HG02973 (cell line): ENCODE results near the gene ARID5B.

ENCODE experiments used
- ATAC-seq: cut with Tn5 transposase; IDR thresholded peaks from one replicate; pipeline ENCODE4 v1.9.1; 2021; ENCODE audit warnings: moderate library complexity; ENCODE audit not compliant: unreplicated experiment

Gene ARID5B

DNA sequence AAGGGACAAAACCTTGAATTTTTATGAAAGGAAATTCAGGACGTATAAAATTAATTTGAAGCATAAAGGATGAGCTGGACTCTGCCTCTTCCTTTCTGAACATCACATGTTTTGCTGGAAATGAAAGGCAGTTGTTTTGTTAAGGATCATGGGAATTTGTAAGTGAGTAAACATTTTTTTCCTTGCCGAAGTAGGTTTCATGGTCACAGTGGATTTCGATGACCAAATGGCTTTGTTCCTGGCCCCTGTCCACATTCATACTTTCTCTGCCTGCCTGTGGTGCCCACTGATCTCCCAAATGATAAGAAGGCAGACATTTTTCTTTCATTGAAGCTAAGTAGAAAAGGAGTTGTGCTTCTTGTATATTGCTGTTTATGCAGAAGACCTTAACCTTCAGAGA lies 104.2 kb downstream of the ARID5B start:
- ATAC-seq = no peak

DNA sequence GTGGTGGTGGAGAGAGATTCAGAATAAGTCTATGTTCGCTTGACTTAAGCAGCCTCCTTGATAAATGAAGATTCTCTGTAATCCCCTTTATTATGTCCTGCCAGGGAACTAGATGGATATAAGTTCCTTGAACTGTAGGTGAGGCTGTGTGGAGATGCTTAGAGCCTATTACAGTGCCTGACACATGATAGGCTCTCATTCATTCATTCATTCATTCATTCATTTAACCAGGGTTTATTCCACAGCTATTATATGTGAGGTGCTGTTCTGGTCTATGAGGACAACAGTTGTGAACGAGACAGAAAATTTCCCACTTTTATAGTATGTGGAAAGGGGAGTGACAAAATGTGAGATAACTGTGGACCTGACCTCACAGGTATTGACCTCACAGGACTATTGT lies 105.6 kb downstream of the ARID5B start:
- ATAC-seq = no peak

DNA sequence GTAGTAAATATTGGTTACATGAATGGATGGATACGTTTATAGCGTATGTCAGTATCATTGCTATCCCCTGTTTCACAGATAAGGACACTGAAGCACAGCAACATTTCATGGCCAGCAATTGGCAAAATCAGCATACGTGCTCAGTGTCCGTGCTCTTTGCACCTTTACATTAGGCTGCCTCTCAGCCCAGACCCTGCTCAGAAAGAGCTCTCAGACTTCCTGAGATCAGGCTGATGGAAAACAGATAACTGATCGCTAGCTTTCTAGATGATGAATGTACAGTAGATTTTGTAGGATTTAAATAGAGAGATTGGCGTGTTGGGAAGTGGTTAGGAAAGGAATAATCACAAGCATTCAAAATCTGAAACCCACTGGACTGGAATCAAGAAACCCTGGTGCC lies 106.7 kb downstream of the ARID5B start:
- ATAC-seq = no peak

DNA sequence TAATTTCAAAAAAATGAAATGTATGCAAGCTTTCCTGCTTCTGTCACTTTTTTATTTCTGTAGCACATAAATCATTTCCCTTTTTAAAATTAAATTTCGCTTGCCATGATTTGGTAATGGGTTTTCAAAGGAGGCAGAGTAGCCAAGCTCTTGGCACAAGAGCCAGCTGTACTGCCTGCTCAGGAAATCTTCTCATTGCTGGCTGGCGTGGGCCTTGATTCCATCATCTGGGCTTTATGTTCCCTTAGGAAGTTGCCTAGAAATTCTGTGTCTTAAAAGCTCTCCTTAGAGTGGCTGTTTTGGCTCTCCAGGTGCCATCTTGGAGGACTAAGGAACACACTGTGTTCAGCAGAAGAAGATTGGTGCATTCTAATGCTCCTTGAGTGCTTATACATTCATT lies 107.4 kb downstream of the ARID5B start:
- no peak for ATAC-seq

DNA sequence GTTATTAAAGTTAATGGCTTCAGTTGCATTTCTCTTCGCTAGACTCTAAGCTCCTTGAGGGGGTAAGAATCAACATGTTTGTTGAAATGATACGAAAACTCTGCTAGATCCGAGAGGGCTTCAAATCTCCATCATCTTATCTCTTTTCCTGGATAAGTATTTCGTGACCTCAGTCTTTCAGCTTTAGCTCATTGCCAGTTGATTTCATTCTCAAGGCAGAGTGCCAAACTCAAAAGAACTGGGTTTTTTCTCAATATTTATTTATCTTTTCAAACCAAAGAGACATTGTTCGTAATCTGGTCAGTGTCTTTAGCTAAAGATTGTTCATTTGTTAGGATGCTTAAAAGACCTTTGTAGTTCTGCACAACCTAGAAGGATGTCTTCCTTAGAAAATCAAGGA lies 108.9 kb downstream of the ARID5B start:
- no peak for ATAC-seq

DNA sequence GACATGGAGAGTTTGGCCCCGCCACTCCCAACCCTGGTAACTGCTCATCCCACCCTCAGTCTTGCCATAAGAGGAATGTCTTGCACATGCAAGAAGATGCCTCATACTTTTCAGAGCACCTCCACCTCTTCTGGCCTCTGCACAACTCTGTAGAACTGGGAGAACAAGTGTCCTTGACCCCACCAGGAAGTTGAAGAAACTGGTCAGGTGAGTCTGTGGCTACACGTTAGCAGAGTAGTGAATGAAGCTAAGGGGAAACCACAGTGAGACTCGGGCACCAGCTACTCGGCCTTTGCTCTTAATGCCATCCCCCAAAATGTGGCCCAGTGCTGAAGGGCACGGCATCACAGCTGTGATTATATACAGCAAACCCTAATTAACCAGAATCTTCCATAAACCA lies 110.1 kb downstream of the ARID5B start:
- ATAC-seq = no peak

DNA sequence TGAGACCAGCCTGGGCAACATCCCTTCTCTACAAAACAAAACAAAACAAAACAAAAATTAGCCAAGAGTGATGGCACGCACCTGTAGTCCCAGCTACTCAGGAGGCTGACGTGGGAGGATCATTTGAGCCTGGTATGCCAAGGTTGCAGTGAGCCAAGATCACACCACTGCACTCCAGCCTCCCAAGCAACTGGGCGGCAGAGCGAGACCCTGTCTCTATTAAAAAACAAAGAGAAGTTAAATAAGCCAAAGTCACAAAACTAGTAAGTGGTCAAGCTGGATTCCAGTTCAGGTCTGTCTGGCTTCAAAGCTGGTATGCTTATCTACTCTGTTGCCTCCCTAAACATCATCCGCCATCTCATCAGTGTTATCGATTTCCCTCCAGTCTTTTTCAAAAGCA lies 110.8 kb downstream of the ARID5B start:
- no peak for ATAC-seq

DNA sequence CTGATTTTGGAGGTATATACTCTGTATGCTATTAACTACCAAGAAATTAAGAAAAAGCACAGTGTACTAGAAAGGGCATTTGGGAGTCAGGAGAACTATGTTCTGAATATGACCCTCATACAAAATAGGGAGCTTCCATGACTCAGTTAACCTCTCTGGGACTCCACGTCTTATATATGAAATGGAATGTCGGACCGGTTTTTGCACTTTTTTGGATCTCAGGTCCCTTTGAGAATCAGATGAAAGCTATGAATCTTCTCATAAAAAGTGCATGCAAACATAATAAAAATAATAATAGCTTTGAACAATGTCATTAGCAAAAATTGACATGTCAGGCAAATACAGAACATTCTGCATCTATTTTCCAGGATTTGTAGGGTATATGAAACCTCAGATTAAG lies 113.0 kb downstream of the ARID5B start:
- ATAC-seq = no peak

DNA sequence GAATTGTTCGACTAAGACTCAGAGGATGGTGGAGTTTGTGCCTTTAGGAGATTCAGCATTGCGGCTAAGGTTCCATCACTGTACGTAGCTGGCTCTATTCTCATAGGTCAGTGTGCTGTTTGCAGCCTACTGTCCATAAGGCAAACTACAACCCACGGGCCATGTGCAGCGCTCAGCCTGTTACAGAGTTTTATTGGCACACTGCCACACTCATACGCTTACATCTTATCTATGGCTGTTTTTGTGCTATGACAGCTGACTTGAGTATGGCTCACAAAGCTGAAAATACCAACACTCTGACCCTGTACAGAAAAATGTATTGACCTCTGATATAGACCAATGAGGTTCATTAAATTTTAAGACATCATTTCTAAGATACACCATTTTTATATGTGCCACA lies 114.5 kb downstream of the ARID5B start:
- ATAC-seq = no peak

DNA sequence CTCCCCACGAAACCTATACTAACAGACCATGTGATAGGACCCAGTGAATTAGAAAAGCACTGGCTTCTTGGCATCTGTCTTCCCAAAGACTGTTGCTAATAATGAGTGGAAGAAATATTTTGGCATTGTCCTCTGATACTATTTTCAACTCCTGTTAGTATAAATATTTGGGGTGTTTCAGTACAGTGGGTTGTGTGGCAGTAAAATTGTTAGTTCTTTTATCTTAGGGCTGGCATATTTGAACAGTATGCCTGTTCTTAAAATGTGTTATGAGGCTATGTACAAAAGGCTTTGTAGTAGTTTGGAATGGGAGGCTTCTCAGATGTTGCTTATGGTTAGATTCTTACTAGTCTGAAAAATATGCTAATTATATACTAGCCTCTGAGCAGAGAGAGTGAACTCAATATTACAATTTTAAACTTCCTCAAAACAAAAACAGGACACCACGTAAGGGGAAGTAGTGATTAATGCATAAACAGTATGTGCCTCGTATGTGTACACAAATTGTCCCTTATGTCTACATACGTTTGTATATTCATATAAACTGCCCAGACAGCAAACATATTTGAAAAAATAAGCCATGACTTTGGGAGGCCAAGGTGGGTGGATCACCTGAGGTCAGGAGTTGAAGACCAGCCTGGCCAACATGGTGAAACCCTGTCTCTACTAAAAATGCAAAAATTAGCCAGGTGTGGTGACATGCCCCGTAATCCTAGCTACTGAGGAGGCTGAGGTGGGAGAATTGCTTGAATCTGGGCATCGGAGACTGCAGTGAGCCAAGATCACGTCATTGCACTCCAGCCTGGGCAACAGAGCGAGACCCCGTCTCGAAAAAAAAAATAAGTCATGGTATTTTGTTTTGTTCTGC lies 115.4 kb downstream of the ARID5B start:
- ATAC-seq = peak; percentile 51

DNA sequence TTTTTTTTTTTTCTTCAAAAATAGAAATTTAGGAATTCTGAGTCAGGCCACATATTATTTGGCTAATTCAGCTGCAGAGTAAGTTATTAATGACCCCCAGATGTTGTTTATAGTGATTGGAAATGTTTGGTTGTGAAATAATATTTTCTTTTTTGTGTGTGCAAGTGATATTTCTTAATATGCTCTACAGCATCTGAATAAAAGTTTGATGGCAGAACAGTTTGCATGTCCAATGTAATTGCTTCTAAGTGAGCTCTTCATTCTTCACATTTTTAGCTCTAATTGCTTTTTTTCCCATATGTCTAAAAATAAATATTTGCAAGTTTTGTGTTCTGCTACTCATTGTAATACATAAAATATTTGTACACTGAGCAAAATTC lies 116.0 kb downstream of the ARID5B start:
- no peak for ATAC-seq

DNA sequence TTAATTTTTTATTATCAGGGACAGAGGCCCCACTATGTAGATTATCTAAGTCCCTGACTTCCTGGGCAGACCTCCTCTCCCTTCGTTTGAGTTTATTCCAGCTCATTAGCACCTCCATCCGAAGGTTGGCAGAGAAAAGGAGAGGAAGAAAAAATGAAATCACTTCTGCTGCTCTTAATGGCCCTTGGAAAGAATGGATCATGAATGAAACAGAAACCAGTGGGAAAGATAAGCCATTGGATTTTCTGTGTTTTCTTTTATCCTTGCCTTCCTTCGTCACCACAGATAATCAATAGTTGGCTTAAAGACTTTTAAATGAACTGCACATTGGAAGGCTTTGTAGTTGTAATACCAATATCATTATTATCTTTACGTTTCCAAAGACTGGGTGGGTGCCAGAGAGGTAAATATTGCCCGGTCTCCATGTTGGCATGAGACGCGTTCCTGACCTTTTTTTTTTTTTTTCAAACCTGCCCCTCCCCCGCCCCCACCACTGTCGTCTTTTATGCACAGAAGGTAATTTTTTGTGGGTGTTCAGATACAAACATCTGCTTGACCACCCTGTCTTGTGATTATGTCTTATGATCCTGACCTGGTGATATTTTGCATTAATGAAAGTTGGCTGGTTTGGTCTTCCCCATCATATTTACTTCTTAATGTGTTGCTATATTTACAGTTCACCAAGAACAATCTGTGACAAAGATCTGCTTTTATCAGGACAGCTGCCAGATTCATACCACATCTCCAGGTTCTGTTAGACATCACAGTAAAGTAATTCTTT lies 116.8 kb downstream of the ARID5B start:
- no peak for ATAC-seq

DNA sequence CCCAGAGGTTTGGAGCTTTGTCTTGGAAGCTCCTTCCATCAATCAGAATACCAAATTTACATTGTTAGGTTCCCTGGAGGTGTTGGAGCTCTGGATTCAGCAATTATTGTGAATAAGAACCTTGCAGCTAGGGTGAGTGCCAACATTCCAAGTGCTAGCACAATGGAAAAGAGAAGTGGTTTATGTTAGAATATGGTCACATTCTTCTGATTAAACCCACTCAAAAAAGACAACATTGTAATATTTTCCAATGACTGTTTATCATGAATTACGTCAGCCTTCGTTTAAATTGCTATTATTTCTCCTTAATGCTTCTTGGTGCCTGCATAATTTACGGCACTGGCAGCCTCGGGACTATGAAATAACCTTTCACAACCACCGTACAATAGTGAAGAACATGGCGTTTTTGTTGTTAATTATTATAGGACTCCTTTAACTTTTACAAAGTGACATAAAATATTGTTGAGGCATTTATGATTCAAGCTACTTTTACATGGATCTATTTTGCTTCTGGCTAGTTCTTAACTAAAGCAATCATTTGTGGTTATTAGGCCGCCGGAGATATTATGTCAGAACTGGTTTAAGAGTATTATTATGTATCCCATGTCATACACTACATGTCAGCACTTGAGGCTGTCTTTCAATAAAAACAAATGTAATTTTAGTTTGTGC lies 117.7 kb downstream of the ARID5B start:
- no peak for ATAC-seq

DNA sequence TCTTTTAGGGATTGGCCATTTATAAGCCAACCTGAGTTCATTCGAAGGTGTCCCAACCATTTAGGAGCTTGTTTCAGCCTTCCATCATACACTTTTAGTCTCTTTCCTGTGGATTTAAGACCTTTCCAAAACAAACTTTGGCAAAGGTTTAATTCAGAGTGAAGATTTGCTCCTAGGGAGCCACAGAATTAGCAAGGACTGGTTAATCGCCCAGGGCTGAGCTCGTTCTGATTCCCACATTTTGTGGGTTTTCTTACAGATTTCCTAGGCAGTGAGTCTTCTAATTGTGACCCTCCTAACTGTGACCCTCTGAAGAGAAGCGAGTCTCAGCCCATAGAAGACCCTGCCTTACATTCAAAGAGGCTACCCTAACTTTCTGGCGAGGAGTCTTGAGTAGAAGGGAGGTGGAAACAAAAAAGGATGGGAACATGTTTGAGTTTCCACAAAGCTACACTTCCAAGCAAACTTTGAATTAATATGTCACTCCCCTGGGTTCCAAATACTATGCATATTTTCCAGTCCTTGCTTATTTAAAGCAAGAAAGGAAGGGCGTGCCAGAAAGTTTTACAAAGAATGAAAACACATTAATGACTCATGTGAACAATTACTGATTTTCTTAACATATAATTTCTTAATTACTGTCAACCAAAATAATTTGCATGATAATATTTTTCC lies 118.3 kb downstream of the ARID5B start:
- ATAC-seq = no peak

DNA sequence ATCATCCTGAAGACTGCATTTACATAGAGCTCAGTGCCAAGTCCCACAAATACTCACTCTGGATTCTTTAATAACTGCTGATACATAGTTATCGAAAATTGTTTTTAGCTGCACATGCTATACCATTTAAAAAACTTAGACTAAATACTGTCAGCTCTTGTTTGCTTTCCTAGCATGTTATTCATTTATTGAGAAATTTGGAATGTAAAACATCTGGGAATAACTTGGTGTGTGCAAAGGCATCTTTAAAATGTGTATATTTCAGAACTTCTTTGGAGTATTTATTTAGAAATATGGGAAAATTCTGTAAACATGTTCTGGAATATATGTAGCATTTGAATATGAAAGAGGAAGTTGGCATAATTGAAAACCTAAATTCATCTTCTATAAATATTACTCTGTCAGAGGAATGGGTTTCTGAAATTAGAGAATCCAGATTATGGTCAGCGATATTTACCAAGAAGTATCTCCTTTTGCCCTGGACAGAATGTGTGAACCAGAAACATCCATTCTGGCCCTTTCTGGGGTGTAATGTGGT lies 119.7 kb downstream of the ARID5B start:
- no peak for ATAC-seq

DNA sequence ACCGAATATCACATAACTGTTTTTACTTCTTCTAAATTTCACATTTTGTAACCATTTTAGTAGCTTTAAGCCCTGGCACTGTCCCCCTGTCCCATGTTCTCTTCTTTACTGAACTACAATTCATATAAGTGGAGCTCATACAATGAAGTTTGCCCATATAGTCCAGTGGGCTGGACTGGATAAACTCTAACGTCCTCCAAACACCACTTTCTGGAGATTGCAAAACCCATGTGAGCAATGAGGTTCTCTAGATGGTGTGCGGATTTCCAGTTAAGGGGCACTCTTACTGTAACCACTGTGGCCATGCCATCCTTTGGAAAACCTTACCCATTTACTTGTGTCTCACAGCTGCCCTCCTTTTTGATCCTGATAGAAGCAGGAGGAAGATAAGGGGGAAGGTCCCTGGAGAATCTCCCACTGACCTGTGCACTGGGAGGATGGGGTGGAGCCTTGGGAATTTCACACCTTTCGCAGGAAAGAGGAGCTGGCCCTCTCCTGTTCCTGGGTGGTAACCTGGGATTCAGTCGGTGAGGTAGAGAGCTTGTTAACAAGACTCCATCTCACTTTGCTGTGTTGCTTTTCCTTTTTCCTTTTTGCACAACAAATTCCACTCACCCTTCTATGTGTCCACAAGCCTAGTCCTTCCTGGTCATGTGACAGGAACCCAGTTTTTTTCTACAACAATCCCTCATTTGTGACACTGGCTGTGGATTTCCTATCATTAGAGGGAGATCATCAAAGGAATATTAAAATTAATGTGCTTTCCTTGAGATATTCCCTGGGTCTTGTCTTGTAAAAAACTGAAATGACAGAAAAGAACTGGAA lies 120.7 kb downstream of the ARID5B start:
- no peak for ATAC-seq

DNA sequence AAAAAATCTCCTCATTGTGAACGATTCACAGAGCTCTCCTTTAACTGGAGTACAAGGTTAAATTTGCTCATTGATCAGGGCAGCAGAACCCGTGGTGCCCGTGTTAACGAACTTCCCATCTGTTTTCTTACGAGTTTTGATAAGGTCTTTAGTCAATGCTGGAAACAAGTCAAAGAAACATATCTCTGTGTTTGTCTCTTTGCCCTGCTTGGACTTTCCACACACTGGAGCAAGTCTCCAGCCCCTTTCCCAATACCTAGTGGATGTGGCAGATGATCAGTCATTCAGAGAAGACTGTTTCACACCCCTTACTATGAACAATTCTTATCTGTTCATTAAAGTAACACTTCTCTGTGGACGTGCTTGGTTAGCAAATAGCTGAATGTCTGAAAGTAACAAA lies 121.3 kb downstream of the ARID5B start:
- ATAC-seq = no peak

DNA sequence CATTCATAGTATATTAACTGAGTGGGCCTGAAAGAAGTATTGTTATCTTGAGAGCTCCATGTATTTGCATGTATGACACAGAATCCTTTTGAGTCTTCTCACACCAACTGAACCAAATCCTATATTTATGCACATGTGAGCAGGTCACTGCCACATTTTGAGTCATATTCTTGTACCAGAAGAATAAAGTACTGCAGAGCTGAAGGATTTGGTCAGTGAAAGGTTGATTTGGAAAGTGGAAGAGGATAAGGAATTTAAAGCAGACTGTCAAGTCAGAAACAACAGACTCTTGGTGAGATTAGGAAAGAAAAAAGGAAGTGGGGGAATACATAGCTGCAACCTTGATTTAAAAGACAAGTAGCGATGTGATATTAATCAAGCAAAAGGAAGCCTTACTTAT lies 121.8 kb downstream of the ARID5B start:
- ATAC-seq = no peak

DNA sequence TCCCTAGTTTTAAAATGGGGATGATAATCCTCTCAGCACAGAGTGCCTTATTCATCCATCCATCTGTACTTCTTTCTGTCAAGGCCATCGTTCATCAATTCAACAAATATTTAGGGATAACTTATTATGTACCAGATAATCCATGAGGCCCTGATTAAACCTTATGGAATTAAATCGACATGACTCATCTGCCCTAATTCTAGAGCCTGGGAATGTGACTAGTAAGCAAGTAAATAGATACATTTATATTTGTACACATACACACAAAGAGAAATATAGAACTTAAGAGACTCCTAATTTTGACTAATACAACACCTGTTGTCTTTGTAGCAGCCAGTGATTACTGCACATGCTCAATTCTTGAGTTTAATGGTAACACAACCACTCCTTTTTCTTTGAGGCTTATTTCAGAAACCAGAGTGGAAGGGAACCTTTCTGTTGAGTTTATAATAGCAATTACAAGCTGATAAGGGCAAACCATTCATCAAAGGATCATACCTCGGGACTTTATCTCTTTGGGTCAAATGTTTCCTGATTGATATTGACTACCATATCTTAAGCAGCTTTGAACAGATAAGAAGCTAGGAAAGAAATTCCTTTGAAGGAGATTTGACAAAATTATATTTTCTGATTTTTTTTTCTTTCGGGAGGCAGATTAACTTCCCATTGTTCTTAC lies 122.7 kb downstream of the ARID5B start:
- ATAC-seq = no peak
